ENCODE measurements around the gene ADORA2A.

The ADORA2A gene

GRCh38 chr22:24404561-24405275, 22.7 kb upstream of the ADORA2A start:
- DNase-seq, result no peak

GRCh38 chr22:24405631-24406321, 21.6 kb upstream of the ADORA2A start:
- DNase-seq, result no peak

GRCh38 chr22:24406322-24407277, 20.8 kb upstream of the ADORA2A start:
- DNase-seq, result no peak

GRCh38 chr22:24407278-24407665, 20.1 kb upstream of the ADORA2A start:
- no peak for DNase-seq

GRCh38 chr22:24407884-24408283, 19.5 kb upstream of the ADORA2A start:
- DNase-seq, result no peak

GRCh38 chr22:24408630-24409029, 18.8 kb upstream of the ADORA2A start:
- no peak for DNase-seq

GRCh38 chr22:24409707-24410106, 17.7 kb upstream of the ADORA2A start:
- no peak for DNase-seq

GRCh38 chr22:24410110-24410856, 17.1 kb upstream of the ADORA2A start:
- no peak for DNase-seq

- no peak for DNase-seq
Measured at GRCh38 chr22:24411256-24412004, 16.0 kb upstream of the ADORA2A start.

GRCh38 chr22:24412274-24412673, 15.1 kb upstream of the ADORA2A start:
- no peak for DNase-seq

- no peak for DNase-seq
Measured at GRCh38 chr22:24413271-24413670, 14.1 kb upstream of the ADORA2A start.

- no peak for DNase-seq
Measured at GRCh38 chr22:24413736-24414385, 13.5 kb upstream of the ADORA2A start.

- no peak for DNase-seq
Measured at GRCh38 chr22:24414523-24414922, 12.9 kb upstream of the ADORA2A start.

GRCh38 chr22:24414984-24415945, 12.1 kb upstream of the ADORA2A start:
- no peak for DNase-seq

GRCh38 chr22:24416095-24416494, 11.3 kb upstream of the ADORA2A start:
- no peak for DNase-seq

GRCh38 chr22:24416611-24417010, 10.8 kb upstream of the ADORA2A start:
- no peak for DNase-seq

- DNase-seq, result no peak
Measured at GRCh38 chr22:24417200-24417599, 10.2 kb upstream of the ADORA2A start.

GRCh38 chr22:24417901-24418641, 9.3 kb upstream of the ADORA2A start:
- no peak for DNase-seq

- DNase-seq, result no peak
Measured at GRCh38 chr22:24418786-24419474, 8.5 kb upstream of the ADORA2A start.

Measured in CD4-positive, alpha-beta T cell treated with Interleukin-1 beta for 1 hour (primary cell).